SK-N-SH (cell line): ENCODE results near the gene FRMD5. TPM values are rescaled to one million over a fixed set of nuclear protein-coding genes. Genes with fewer than 3 reads are reported as not detected.

Experiments used
- CTCF ChIA-PET: fragments of 300-600, 350-600 bp; formaldehyde crosslinking; extraction: SDS; loops from one replicate; lab custom pipeline; 2021; lab: Yijun Ruan, JAX
- POLR2A ChIA-PET: fragments of 350-600 bp; sonication (Branson Sonifier 250); formaldehyde crosslinking; extraction: SDS; loops from one replicate; lab custom pipeline; 2020; ENCODE audit warnings: antibody characterized with exemption, inconsistent platforms; lab: Yijun Ruan, JAX
- DNase-seq: peaks from one replicate; pipeline ENCODE4 v3.0.0; 2012
- H2AFZ ChIP-seq: fragments of 200-600 bp; sonication (generic); 2 replicates; pipeline ENCODE4 v1.8.1; 2016; ENCODE audit warnings: antibody characterized with exemption, mild to moderate bottlenecking, low read depth
- H3F3A ChIP-seq: fragments of 200-600 bp; sonication (generic); replicated peaks from 2 replicates; pipeline ENCODE3; 2016; ENCODE audit warnings: antibody characterized with exemption, mild to moderate bottlenecking; ENCODE audit not compliant: insufficient read depth
- H3K27ac ChIP-seq, 2 experiments: fragments of 200-500 bp in 1 of 2; fragments of 200-600 bp in 1 of 2; sonication (Bioruptor generic) in 1 of 2; sonication (generic), shearing (Covaris generic) in 1 of 2; 2 replicates each; pipeline versions ENCODE4 v1.5.1 to v1.6.1; 2014 to 2016; ENCODE audit warnings: low read depth in 2 of 2, inconsistent platforms in 1 of 2, low read length in 1 of 2, mild to moderate bottlenecking in 1 of 2, mixed read lengths in 1 of 2
- H3K27me3 ChIP-seq: fragments of 200-600 bp; sonication (generic), shearing (Covaris generic); 2 replicates; pipeline ENCODE4 v1.6.1; 2016; ENCODE audit warnings: mixed run types; ENCODE audit not compliant: insufficient read depth
- H3K36me3 ChIP-seq, 2 experiments: fragments of 200-500 bp in 1 of 2; fragments of 200-600 bp in 1 of 2; sonication (Bioruptor generic) in 1 of 2; sonication (generic) in 1 of 2; replicated peaks in 1 of 2; 2 replicates each; pipeline versions ENCODE3 to v1.5.1; 2014 to 2016; ENCODE audit warnings: low read length in 1 of 2, mild to moderate bottlenecking in 1 of 2; ENCODE audit not compliant: insufficient read depth in 2 of 2, control insufficient read depth in 1 of 2
- H3K4me1 ChIP-seq, 2 experiments: fragments of 200-500 bp in 1 of 2; fragments of 200-600 bp in 1 of 2; sonication (Bioruptor generic) in 1 of 2; sonication (generic), shearing (Covaris generic) in 1 of 2; 2 replicates each; pipeline versions ENCODE4 v1.5.1 to v1.6.1; 2014 to 2016; ENCODE audit warnings: low read depth in 1 of 2, low read length in 1 of 2, mixed run types in 1 of 2; ENCODE audit not compliant: insufficient read depth in 2 of 2, control insufficient read depth in 1 of 2
- H3K4me2 ChIP-seq: fragments of 200-600 bp; sonication (generic), shearing (Covaris generic); 2 replicates; pipeline ENCODE4 v1.6.1; 2017; ENCODE audit warnings: mixed run types
- H3K4me3 ChIP-seq, 2 experiments: fragments of 200-500 bp in 1 of 2; fragments of 200-600 bp in 1 of 2; sonication (Bioruptor generic) in 1 of 2; sonication (generic), shearing (Covaris generic) in 1 of 2; 2 replicates each; pipeline versions ENCODE4 v1.5.1 to v1.8.1; 2014 to 2016; ENCODE audit warnings: low read depth in 2 of 2, inconsistent platforms in 1 of 2, low read length in 1 of 2, mild to moderate bottlenecking in 1 of 2, mixed read lengths in 1 of 2, moderate library complexity in 1 of 2
- H3K79me2 ChIP-seq: fragments of 200-600 bp; sonication (generic); 2 replicates; pipeline ENCODE4 v1.8.1; 2017; ENCODE audit warnings: mild to moderate bottlenecking; ENCODE audit not compliant: insufficient read depth
- H3K9ac ChIP-seq: fragments of 200-600 bp; sonication (generic); 2 replicates; pipeline ENCODE4 v1.6.1; 2017; ENCODE audit warnings: mixed run types
- H3K9me2 ChIP-seq: fragments of 200-600 bp; sonication (generic); 2 replicates; pipeline ENCODE4 v1.6.1; 2017; ENCODE audit warnings: mixed run types
- H3K9me3 ChIP-seq: fragments of 200-600 bp; sonication (generic); 2 replicates; pipeline ENCODE4 v1.6.1; 2017; ENCODE audit warnings: mixed run types, mild to moderate bottlenecking, moderate library complexity
- H4K20me1 ChIP-seq: fragments of 200-600 bp; sonication (generic); 2 replicates; pipeline ENCODE4 v1.6.1; 2017; ENCODE audit warnings: mild to moderate bottlenecking, mixed run types; ENCODE audit not compliant: insufficient read depth
- CTCF ChIP-seq: fragments of 200-600 bp; sonication (generic); IDR thresholded peaks from 2 replicates; pipeline ENCODE4 v1.6.1; 2017; ENCODE audit warnings: antibody characterized with exemption, mild to moderate bottlenecking, moderate library complexity
- FOSL2 ChIP-seq: IDR thresholded peaks from 2 replicates; pipeline ENCODE4 v1.4.0; 2012; ENCODE audit warnings: low read depth, mild to moderate bottlenecking, moderate library complexity, borderline replicate concordance
- FOXJ3 ChIP-seq: sonication (generic); formaldehyde crosslinking; IDR thresholded peaks from 2 replicates; pipeline ENCODE4 v1.5.1; 2020; ENCODE audit warnings: mild to moderate bottlenecking, missing genetic modification reagents
- GATA2 ChIP-seq: sonication (generic); formaldehyde crosslinking; IDR thresholded peaks from 2 replicates; pipeline ENCODE4 v1.5.0; 2020; ENCODE audit warnings: mild to moderate bottlenecking, missing genetic modification reagents
- IRF3 ChIP-seq: fragments of 150-350 bp; IDR thresholded peaks from 2 replicates; pipeline ENCODE4 v1.6.1; 2016; ENCODE audit warnings: mild to moderate bottlenecking, low read depth, low read length
- MAX ChIP-seq: IDR thresholded peaks from 2 replicates; pipeline ENCODE4 v1.4.0; 2012; ENCODE audit warnings: low read depth
- MEF2A ChIP-seq: IDR thresholded peaks from 2 replicates; pipeline ENCODE4 v1.4.0; 2012; ENCODE audit warnings: low read depth, borderline replicate concordance
- POLR2AphosphoS5 ChIP-seq: IDR thresholded peaks from 2 replicates; pipeline ENCODE4 v1.6.1; 2012; ENCODE audit warnings: low read depth, low read length
- RAD21 ChIP-seq: IDR thresholded peaks from 2 replicates; pipeline ENCODE4 v1.6.1; 2012; ENCODE audit warnings: mild to moderate bottlenecking, low read length
- REST ChIP-seq: IDR thresholded peaks from 2 replicates; pipeline ENCODE4 v1.6.1; 2012; ENCODE audit warnings: mild to moderate bottlenecking, low read depth, low read length, moderate library complexity
- SMC3 ChIP-seq: IDR thresholded peaks from 2 replicates; pipeline ENCODE4 v1.6.1; 2012; ENCODE audit warnings: low read depth, low read length, improper control_type of control experiment
- TCF12 ChIP-seq: IDR thresholded peaks from 2 replicates; pipeline ENCODE4 v1.4.0; 2012
- TEAD4 ChIP-seq: IDR thresholded peaks from 2 replicates; pipeline ENCODE4 v1.4.0; 2012; ENCODE audit warnings: mild to moderate bottlenecking, borderline replicate concordance; ENCODE audit not compliant: insufficient read depth
- USF1 ChIP-seq: IDR thresholded peaks from 2 replicates; pipeline ENCODE4 v1.4.0; 2012; ENCODE audit warnings: low read depth, borderline replicate concordance
- ZBTB33 ChIP-seq: IDR thresholded peaks from 2 replicates; pipeline ENCODE4 v1.4.0; 2012; ENCODE audit warnings: low read depth, borderline replicate concordance
- WGBS: methylation state at CpG from one replicate; pipeline ENCODE4 v1.1.6; 2017; ENCODE audit warnings: low lambda C conversion rate; 5-methylcytosine and 5-hydroxymethylcytosine counted together
- polyA plus RNA-seq, 3 experiments: library from polyadenylated mRNA; depleted of rRNA; stranded (reverse); fragments of >200 nt; gene quantifications; 2 replicates each; pipeline ENCODE4 v1.2.3, GENCODE V29; 2012

The FRMD5 gene
- polyA plus RNA-seq, 1 of the 3 experiments (the other 2 are of a cell fraction): 24.8 TPM

- Histone ChIP-seq H4K20me1 (no peaks in the 10 kb centered on the region), H3F3A (peaks cover 1% of the 10 kb centered on the region), H3K27ac (no peak overlapping the region), H3K9me2 (no peaks in the 10 kb centered on the region), H3K4me2 (no peak overlapping the region), H3K4me1 (peaks cover 0 to 2% of the 10 kb centered on the region in 2 experiments; a peak in 1 of 4 replicates), H3K4me3 (no peak overlapping the region), H3K9ac (no peak overlapping the region), H3K79me2 (peaks cover 4% of the 10 kb centered on the region; the same call in 1 of the 2 replicates), H3K27me3 (no peaks in the 10 kb centered on the region), H3K36me3 (no peaks in the 10 kb centered on the region), H3K9me3 (no peaks in the 10 kb centered on the region), H2AFZ (no peak overlapping the region)
- POLR2A ChIA-PET: no interaction called here
- CTCF ChIA-PET: no interaction called here
- 95% methylated on average over 3 of the region's 3 CpGs for WGBS
- DNase-seq: no peak
- TF ChIP-seq TCF12: no peak
- TF ChIP-seq MAX: no peak
- TF ChIP-seq ZBTB33: no peak
- TF ChIP-seq POLR2AphosphoS5: no peak
- TF ChIP-seq CTCF: no peak
- TF ChIP-seq TEAD4: no peak
- TF ChIP-seq FOSL2: no peak
- no peak for TF ChIP-seq SMC3
- no peak for TF ChIP-seq FOXJ3 (CRISPR knock-in tag)
- no peak for TF ChIP-seq IRF3
- no peak for TF ChIP-seq REST
- no peak for TF ChIP-seq GATA2 (CRISPR knock-in tag)
- TF ChIP-seq USF1: no peak
- no peak for TF ChIP-seq MEF2A
- TF ChIP-seq RAD21: no peak
- TF ChIP-seq, all 33 proteins: peak for 0
Observed at GRCh38 chr15:44199393-44199792, 4.3 kb upstream of the FRMD5 start.
